Hepatocyte (in vitro differentiated cells): ENCODE measurements around the gene SLFNL1.

Experiments used
- EZH2phosphoT487 ChIP-seq: fragments of 200-600 bp; sonication (generic); IDR thresholded peaks from one replicate; pipeline ENCODE4 v1.6.1; 2018; ENCODE audit warnings: antibody characterized with exemption, mild to moderate bottlenecking, low read depth, moderate library complexity; ENCODE audit not compliant: unreplicated experiment, severe bottlenecking
- TF ChIP-seq, protein P1 (sequence below): fragments of 200-600 bp; sonication (generic); IDR thresholded peaks from 2 replicates; pipeline ENCODE4 v1.5.1; 2016; ENCODE audit warnings: antibody characterized with exemption, mild to moderate bottlenecking; ENCODE audit not compliant: poor library complexity

DNA sequence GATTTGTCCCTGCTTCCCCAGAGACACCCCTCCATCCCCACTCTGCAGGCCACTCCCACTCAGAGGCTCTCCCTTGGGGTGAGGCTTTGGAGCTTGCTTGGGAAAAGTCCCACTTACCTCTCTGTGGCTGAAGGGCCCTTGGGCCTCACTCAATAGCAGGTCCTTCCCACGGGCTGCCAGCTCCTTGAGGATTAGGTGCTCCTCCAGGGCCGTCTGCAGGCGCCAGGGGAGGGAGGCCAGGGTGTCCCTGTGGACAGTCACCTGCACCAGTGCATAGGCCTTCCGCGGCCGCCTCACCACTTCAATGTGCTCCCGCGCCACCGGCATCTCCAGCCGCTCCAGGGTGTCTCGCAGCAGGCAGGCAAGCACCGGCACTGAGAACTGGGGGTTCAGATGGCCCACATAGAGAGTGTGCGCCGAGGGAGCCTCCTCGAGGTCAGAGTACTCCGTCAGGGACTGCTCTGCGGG, 1.4 kb downstream of the SLFNL1 start:
- TF ChIP-seq, protein P1, sequence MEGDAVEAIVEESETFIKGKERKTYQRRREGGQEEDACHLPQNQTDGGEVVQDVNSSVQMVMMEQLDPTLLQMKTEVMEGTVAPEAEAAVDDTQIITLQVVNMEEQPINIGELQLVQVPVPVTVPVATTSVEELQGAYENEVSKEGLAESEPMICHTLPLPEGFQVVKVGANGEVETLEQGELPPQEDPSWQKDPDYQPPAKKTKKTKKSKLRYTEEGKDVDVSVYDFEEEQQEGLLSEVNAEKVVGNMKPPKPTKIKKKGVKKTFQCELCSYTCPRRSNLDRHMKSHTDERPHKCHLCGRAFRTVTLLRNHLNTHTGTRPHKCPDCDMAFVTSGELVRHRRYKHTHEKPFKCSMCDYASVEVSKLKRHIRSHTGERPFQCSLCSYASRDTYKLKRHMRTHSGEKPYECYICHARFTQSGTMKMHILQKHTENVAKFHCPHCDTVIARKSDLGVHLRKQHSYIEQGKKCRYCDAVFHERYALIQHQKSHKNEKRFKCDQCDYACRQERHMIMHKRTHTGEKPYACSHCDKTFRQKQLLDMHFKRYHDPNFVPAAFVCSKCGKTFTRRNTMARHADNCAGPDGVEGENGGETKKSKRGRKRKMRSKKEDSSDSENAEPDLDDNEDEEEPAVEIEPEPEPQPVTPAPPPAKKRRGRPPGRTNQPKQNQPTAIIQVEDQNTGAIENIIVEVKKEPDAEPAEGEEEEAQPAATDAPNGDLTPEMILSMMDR, result no peak
- no peak for TF ChIP-seq EZH2phosphoT487
